SK-MEL-5 (cell line): ENCODE data around the gene HASPIN. TPM values are rescaled to one million over a fixed set of nuclear protein-coding genes. Genes with fewer than 3 reads are reported as not detected.

Experiments
- DNase-seq: peaks from one replicate; pipeline ENCODE4 v3.0.0-alpha.2; 2016; ENCODE audit warnings: low read depth, low spot score
- in situ Hi-C: cut with HindIII; loops from 2 replicates; pipeline ENCODE4 v1.10.0; 2016; ENCODE audit warnings: low sequenced_read_pairs, high pct_unique_total_duplicates, low pct_unique_long_range_greater_than_20kb
- total RNA-seq: library from RNA; depleted of rRNA; stranded (reverse); fragments of >200 nt; shearing (Covaris generic); gene quantifications from 2 replicates; pipeline ENCODE4 v1.2.3, GENCODE V29; 2014

Gene HASPIN
- total RNA-seq, 1 experiment from 2014 or later = 9.3 TPM

- no peak for DNase-seq
- in situ Hi-C loops = no loop called here
These were observed 29.9 kb downstream of the HASPIN start for GRCh38 chr17:3753624-3754023.

GRCh38 chr17:3754066-3754457 lies 30.4 kb downstream of the HASPIN start:
- in situ Hi-C loops = no loop called here
- DNase-seq = no peak

DNA sequence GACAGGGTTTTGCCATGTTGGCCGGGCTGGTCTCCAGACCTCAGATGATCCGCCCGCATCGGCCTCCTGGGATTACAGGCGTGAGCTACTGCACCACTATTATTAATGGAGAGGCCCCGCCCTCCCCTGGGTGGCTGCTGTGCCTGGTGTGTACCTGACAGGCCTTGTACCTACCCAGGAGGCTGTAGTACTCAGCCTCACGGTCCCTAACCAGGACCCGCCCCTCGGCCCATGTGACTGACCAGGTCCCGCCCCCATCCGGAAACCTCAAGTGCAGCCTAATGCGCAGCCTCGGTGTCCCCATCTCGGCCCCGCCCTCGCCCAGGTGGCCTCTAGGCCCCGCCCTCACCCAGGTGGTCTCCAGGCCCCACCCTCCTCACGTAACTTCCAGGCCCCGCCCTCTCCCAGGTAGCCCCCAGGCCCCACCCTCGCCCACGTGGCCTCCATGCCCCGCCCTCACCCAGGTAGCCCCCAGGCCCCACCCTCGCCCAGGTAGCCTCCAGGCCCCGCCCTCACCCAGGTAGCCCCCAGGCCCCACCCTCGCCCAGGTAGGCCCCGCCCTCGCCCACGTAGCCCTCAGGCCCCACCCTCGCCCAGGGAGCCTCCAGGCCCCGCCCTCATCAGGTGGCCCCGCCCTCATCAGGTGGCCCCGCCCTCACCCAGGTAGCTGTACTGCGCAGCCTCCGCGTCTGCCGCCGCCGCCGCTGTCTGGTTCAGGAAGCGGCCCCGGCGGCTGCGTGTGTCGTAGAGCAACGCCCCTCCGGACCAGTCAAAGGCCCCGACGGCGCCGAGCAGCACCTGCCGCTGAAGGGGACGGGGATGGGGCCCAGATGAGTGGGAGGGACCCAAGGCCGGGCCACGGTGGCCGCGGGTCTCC lies 31.0 kb downstream of the HASPIN start:
- no peak for DNase-seq
- in situ Hi-C loops = no loop called here

GRCh38 chr17:3755335-3756030 lies 31.8 kb downstream of the HASPIN start:
- in situ Hi-C loops = no loop called here
- DNase-seq = no peak

- no peak for DNase-seq
- in situ Hi-C loops = no loop called here
These were observed 36.0 kb downstream of the HASPIN start for GRCh38 chr17:3759597-3760216.

DNA sequence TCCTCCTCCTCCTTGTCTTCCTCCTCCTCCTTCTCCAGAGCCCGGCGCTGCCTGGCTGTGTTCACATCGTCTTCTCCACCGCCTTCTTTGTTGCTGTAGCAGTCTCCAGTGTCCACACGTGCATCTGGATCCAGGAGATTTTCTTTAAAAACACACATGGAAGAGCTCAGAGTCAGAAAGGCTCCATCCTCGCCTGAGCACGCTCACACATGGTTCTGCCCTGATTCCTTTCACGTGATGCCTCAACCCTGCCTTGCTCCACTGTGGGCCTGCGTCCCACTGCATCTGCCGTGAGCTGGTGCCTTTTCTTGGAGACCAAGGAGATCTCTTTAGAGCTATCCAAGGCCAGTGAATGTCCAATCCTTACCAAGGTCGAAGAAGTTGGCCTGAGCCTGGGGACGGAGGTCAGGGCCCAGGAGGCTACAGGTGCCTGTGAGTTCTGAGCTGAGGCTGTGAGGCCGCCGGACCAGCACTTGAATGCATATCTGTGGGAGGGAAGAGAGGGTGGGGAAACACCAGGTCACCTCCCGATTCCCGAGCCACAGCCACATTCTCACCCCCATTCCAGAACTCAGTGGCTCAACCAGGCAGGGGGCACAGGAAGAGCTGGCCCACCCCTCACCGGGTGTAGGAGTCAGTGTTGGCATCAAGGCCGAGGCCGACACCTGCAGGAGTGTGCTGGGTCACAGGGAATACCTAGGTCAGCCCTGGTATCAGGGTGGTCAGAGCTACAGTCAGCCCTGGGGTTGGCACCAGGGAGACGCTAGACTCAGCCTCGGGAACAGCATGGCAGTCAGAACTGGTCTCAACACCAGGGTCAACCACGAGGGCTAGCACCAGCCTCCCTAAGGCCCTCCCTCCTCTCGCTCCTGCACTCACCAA lies 37.6 kb downstream of the HASPIN start:
- DNase-seq = no peak
- in situ Hi-C loops = no loop called here

- DNase-seq = no peak
- in situ Hi-C loops = no loop called here
These were observed 38.2 kb downstream of the HASPIN start for GRCh38 chr17:3761918-3762380.

DNA sequence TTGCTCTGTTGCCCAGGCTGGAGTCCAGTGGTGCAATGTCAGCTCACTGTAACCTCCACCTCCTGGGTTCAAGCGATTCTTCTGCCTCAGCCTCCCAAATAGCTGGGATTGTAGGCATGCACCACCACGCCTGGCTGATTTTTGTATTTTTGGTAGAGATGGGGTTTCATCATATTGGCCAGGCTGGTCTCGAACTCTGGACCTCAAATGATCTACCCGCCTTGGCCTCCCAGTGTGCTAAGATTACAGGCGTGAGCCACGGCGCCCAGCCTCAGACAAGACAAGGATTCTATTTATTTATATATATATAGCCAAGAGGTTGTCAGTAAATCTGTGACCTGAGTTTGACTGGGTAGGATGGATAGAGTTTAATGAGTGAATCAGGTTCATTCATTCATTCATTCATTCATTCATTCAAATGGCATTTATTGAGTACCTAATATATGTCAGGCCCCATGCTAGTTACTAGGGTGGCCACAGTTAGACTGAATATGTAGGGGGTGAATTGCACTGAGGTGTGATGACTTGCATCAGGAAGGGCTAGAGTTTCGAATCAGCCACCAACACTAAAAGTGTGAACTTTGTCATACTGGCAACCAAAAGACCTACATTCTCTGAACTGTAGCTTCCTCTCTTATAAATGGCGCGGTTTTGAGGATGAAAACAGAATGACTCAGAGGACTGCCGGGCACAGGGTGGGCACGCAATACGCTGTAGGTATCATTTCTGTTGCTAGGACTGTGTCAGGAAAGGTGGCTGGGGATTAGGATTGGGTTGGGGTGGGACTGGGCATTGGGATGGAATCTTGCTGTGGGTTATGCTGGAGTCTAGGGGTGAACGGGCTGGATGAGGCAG lies 39.4 kb downstream of the HASPIN start:
- no peak for DNase-seq
- in situ Hi-C loops = no loop called here

GRCh38 chr17:3763777-3764170 lies 40.1 kb downstream of the HASPIN start:
- no peak for DNase-seq
- in situ Hi-C loops = no loop called here

- in situ Hi-C loops = no loop called here
- no peak for DNase-seq
These were observed 42.3 kb downstream of the HASPIN start for GRCh38 chr17:3765981-3766380.

DNA sequence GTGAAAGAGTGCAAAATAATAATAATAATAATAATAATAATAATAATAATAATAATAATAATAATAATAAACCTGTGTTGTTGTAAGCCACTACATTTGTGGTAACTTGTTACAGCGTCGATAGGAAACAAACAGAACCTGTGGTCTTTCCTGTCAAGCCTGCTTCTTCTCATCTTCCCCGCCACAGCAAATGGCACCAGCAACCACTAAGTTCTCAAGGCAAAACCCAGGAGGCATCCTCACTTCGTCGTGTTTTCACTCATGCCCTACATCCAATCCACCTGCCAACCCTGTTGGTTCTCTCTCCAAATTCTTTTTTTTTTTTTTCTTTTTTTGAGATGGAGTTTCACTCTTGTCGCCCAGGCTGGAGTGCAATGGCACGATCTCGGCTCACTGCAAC lies 43.1 kb downstream of the HASPIN start:
- DNase-seq = no peak
- in situ Hi-C loops = no loop called here

- in situ Hi-C loops = no loop called here
These were observed 44.6 kb downstream of the HASPIN start for GRCh38 chr17:3768341-3768740.

GRCh38 chr17:3768769-3769168 lies 45.1 kb downstream of the HASPIN start:
- in situ Hi-C loops = no loop called here
- DNase-seq = no peak

More at GRCh38 chr17:3768341-3768740, 44.6 kb downstream of the HASPIN start:
- no peak for DNase-seq

DNA sequence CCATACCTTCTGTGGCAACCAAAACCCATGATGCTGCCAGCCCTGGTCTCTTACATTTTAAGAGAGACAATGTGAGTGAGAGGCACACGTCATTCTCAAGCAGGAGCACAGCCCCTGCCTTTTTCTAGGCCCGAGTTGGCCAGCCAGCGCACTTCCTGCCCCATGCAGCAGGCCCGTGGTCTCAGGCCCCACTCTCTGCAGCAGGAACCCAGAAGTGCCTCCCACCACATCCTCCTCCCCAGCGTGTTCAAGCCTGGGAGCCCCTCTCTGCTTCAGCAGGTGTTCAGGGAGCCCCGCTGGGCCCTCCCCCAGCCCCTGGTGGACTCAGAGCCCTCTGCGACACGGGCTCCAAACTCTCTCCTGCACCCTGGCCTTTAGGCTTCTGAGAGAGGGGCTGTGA lies 46.8 kb downstream of the HASPIN start:
- in situ Hi-C loops = no loop called here
- no peak for DNase-seq

DNA sequence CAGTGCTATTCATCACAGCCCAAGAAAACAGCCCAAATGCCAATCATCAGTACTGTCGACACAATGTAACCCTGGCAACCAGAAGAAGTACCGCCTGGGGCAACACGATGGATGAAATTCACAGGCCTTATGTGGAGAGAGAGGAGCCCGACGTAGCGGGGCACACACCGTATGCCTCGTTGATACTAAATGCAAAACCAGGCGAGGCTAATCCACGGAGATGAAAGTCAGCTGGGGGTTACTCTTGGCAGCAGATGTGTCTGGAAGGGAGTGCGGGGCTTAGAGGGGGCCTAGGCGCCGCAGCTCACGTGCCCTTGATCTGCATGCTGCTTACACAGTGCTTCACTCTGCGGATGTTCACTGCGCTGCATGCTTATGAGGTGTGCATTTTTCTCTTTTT lies 47.4 kb downstream of the HASPIN start:
- no peak for DNase-seq
- in situ Hi-C loops = no loop called here

- in situ Hi-C loops = no loop called here
- DNase-seq = no peak
These were observed 49.1 kb downstream of the HASPIN start for GRCh38 chr17:3772764-3773163.

DNA sequence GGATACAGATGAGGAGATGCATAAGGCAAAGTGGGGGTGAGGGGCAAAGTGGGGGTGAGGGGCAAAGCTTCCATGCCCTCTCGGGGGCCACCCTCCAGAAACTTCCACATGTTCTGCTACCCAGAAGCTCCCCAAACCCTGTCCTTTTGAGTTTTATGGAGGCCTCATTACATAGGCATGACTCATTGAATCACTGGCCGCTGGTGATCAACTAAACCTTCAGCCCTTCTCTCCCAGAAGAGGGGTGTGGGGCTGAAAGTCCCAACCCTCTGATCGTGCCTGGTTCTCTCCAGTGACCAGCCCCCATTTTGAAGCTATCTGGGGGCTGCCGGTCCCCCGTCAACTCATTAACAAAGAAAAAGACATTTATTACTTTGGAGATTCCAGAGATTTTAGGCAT lies 49.8 kb downstream of the HASPIN start:
- no peak for DNase-seq
- in situ Hi-C loops = no loop called here
